BLaER1 (cell line): ENCODE results near the gene TRIM31.

Source experiments
- H3K27ac ChIP-seq: shearing (Covaris generic); formaldehyde crosslinking; 2 replicates; pipeline ENCODE4 v1.8.1; 2022
- H3K27me3 ChIP-seq: shearing (Covaris generic); formaldehyde crosslinking; 2 replicates; pipeline ENCODE4 v1.8.1; 2022
- H3K36me3 ChIP-seq: shearing (Covaris generic); formaldehyde crosslinking; 2 replicates; pipeline ENCODE4 v1.8.1; 2022
- H3K4me1 ChIP-seq: shearing (Covaris generic); formaldehyde crosslinking; 2 replicates; pipeline ENCODE4 v1.8.1; 2022
- H3K4me2 ChIP-seq: shearing (Covaris generic); formaldehyde crosslinking; 2 replicates; pipeline ENCODE4 v1.8.1; 2022
- H3K4me3 ChIP-seq: shearing (Covaris generic); formaldehyde crosslinking; 2 replicates; pipeline ENCODE4 v1.8.1; 2022
- H3K9ac ChIP-seq: shearing (Covaris generic); formaldehyde crosslinking; 2 replicates; pipeline ENCODE4 v1.8.1; 2022
- H3K9me3 ChIP-seq: shearing (Covaris generic); formaldehyde crosslinking; 2 replicates; pipeline ENCODE4 v1.8.1; 2022
- H4K20me1 ChIP-seq: shearing (Covaris generic); formaldehyde crosslinking; 2 replicates; pipeline ENCODE4 v1.8.1; 2022
- Cebpa-rat ChIP-seq: shearing (Covaris generic); IDR thresholded peaks from 2 replicates; pipeline ENCODE4 v1.8.1; 2022

Gene TRIM31

GRCh38 chr6:30066577-30067459 lies 46.1 kb downstream of the TRIM31 start, which contains the start of gene PPP1R11:
Gene PPP1R11 (plus strand): TSS chr6:30067198. CDS start chr6:30067411, 213 bp downstream.
- Histone ChIP-seq H3K4me3 (peak within 1 kb of the TSS; percentile 73), H4K20me1 (no peaks in the 10 kb centered on the region), H3K4me2 (peak within 1 kb of the TSS; percentile 97), H3K4me1 (peaks cover 47% of the 10 kb centered on the region), H3K9me3 (no peaks in the 10 kb centered on the region), H3K27me3 (peaks cover 5% of the 10 kb centered on the region), H3K9ac (peak within 1 kb of the TSS; percentile 75), H3K36me3 (peaks cover 44% of the 10 kb centered on the region), H3K27ac (peak within 1 kb of the TSS; percentile 75)
- no peak for TF ChIP-seq Cebpa-rat

GRCh38 chr6:30066082-30066481 lies 46.8 kb downstream of the TRIM31 start:
- H3K9me3 ChIP-seq: no peaks in the 10 kb centered on the region
- H4K20me1 ChIP-seq: no peaks in the 10 kb centered on the region
- H3K27ac ChIP-seq: peak overlapping the region; percentile 45
- peak overlapping the region; percentile 73 for H3K4me3 ChIP-seq
- no peak for TF ChIP-seq Cebpa-rat
- peaks cover 47% of the 10 kb centered on the region for H3K4me1 ChIP-seq
- H3K27me3 ChIP-seq: no peaks in the 10 kb centered on the region
- peak overlapping the region; percentile 65 for H3K9ac ChIP-seq
- H3K4me2 ChIP-seq: peak overlapping the region; percentile 86
- peaks cover 42% of the 10 kb centered on the region for H3K36me3 ChIP-seq

- peaks cover 15% of the 10 kb centered on the region; the same call in 1 of the 2 replicates for H3K36me3 ChIP-seq
- no peaks in the 10 kb centered on the region for H3K27me3 ChIP-seq
- peaks cover 54% of the 10 kb centered on the region for H3K4me1 ChIP-seq
- H3K27ac ChIP-seq: no peak overlapping the region
- H4K20me1 ChIP-seq: no peaks in the 10 kb centered on the region
- no peak overlapping the region for H3K9ac ChIP-seq
- no peaks in the 10 kb centered on the region for H3K9me3 ChIP-seq
- H3K4me3 ChIP-seq: no peak overlapping the region
- peak overlapping the region; percentile 97 for H3K4me2 ChIP-seq
- no peak for TF ChIP-seq Cebpa-rat
Measured at GRCh38 chr6:30063315-30063714, 49.6 kb downstream of the TRIM31 start.

GRCh38 chr6:30062471-30063178 lies 50.3 kb downstream of the TRIM31 start:
- H3K9me3 ChIP-seq: no peaks in the 10 kb centered on the region
- H3K36me3 ChIP-seq: peaks cover 22% of the 10 kb centered on the region
- no peaks in the 10 kb centered on the region for H3K27me3 ChIP-seq
- peak overlapping the region; percentile 72 for H3K4me3 ChIP-seq
- no peak overlapping the region for H3K9ac ChIP-seq
- no peak for TF ChIP-seq Cebpa-rat
- no peaks in the 10 kb centered on the region for H4K20me1 ChIP-seq
- peak overlapping the region; percentile 97 for H3K4me2 ChIP-seq
- H3K27ac ChIP-seq: no peak overlapping the region
- peaks cover 48% of the 10 kb centered on the region for H3K4me1 ChIP-seq

- Histone ChIP-seq H3K4me1 (peaks cover 45% of the 10 kb centered on the region), H3K36me3 (peaks cover 28% of the 10 kb centered on the region), H3K27me3 (no peaks in the 10 kb centered on the region), H3K9me3 (no peaks in the 10 kb centered on the region), H4K20me1 (no peaks in the 10 kb centered on the region), H3K9ac (peak overlapping the region; percentile 90), H3K27ac (peak overlapping the region; percentile 77), H3K4me2 (peak overlapping the region; percentile 97), H3K4me3 (peak overlapping the region; percentile 72)
- TF ChIP-seq Cebpa-rat: no peak
Measured at GRCh38 chr6:30061858-30062458, 50.9 kb downstream of the TRIM31 start.

DNA sequence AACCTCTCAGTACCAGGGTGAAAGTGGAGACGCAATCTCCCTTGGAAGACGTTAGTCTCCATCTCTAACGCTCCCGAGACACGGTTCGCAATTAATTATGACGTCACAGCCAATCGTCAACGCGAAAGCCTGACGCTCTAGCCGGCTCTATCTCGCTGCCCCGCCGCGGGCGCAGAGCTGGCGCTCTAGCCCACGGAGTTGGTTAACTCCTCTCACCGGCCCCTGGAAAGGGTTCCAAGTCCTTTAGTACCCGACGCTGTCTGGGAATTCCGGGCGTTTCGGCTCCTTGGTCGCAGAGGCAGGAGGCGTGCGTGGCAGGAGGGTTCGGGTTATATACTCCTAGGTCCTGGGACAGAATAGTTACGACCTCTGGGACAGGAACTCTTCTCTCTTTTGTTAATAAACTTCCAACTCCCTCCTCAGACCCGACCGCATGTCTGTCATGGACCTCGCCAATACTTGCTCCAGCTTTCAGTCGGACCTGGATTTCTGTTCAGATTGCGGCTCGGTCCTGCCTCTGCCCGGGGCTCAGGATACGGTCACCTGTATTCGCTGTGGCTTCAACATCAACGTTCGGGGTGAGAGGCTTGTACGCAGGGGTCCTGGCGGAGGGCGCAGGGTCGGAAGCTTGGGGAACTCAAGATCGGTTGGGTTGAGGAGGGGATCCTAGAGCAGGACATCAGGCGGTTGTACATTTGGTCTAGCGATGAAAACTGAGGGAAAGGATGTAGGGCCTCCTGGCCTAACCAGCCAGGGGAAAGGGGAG lies 51.6 kb downstream of the TRIM31 start, which contains the start of gene POLR1H:
POLR1H (plus strand) TSS at position 174 of the 766 bp plus-strand sequence; CDS start at position 434, 260 bp downstream.
- Histone ChIP-seq H3K27ac (peak within 1 kb of the TSS; percentile 77), H3K9ac (peak within 1 kb of the TSS; percentile 90)

GRCh38 chr6:30060606-30061091 lies 52.2 kb downstream of the TRIM31 start:
- Histone ChIP-seq H3K27me3 (no peaks in the 10 kb centered on the region), H3K4me2 (peak overlapping the region; percentile 97), H3K9me3 (no peaks in the 10 kb centered on the region), H3K4me1 (peaks cover 38% of the 10 kb centered on the region), H3K27ac (peak overlapping the region; percentile 77), H3K36me3 (peaks cover 36% of the 10 kb centered on the region), H4K20me1 (no peaks in the 10 kb centered on the region), H3K4me3 (peak overlapping the region; percentile 72), H3K9ac (peak overlapping the region; percentile 90)
- TF ChIP-seq Cebpa-rat: no peak

More for the DNA sequence above, 51.6 kb downstream of the TRIM31 start, which contains the start of gene POLR1H:
- Histone ChIP-seq H3K4me1 (peaks cover 44% of the 10 kb centered on the region), H3K36me3 (peaks cover 30% of the 10 kb centered on the region), H3K4me2 (peak within 1 kb of the TSS; percentile 97), H4K20me1 (no peaks in the 10 kb centered on the region), H3K9me3 (no peaks in the 10 kb centered on the region), H3K27me3 (no peaks in the 10 kb centered on the region), H3K4me3 (peak within 1 kb of the TSS; percentile 72)
- TF ChIP-seq Cebpa-rat: no peak

DNA sequence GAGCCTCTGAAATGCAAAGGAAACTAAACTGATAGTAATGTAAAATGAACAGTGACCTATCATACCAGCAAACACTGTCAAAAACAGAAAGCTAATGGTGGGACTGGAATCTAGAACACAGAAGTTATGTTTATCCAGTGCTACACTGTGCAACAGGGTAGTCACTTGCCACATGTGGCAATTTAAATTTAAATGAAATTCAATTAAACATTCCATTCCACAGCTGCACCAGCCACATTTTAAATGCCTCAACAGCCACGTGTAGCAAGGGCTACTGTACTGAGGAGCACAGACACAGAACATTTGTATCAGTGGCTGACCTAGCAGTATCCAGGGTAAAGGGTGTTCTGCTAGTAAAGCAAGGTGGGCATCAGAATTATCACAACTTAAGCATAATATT lies 57.4 kb downstream of the TRIM31 start:
- Histone ChIP-seq H3K4me1 (peaks cover 15% of the 10 kb centered on the region), H3K9me3 (no peaks in the 10 kb centered on the region), H3K4me2 (no peak overlapping the region), H3K27me3 (no peaks in the 10 kb centered on the region), H4K20me1 (no peaks in the 10 kb centered on the region), H3K4me3 (no peak overlapping the region), H3K27ac (no peak overlapping the region), H3K36me3 (peaks cover 29% of the 10 kb centered on the region), H3K9ac (no peak overlapping the region)
- TF ChIP-seq Cebpa-rat: no peak

DNA sequence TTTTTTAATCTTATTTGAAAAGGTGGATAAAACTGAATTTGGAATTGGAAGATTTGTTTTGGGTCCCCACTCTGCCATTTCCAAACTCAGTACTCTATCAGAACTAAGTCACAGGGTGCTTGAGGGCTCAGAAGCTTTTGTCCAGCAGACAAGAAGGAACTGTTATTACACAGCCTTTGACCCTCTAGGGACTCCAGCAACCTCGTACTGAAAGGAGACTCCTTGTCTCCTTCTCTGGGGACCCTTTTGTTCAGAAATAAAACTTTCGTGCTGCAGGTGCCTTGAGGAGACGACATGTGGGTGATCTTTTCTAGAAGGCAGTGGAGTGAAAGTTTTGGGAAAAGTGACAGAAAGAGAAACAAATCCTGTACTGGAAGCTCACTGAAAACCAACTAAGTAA lies 59.2 kb downstream of the TRIM31 start:
- Histone ChIP-seq H3K9ac (no peak overlapping the region), H3K4me1 (peaks cover 4% of the 10 kb centered on the region; the same call in 1 of the 2 replicates), H3K4me2 (no peak overlapping the region), H3K4me3 (no peak overlapping the region), H3K27me3 (no peaks in the 10 kb centered on the region), H3K9me3 (no peaks in the 10 kb centered on the region), H3K27ac (no peak overlapping the region), H3K36me3 (peaks cover 29% of the 10 kb centered on the region), H4K20me1 (no peaks in the 10 kb centered on the region)
- TF ChIP-seq Cebpa-rat: no peak
